IPS-15b (cell line): ENCODE results near the gene OVCH1.
"Not testable (repeated sequence)": the region's sequence is repeated elsewhere in the genome, so short reads cannot be mapped to it uniquely, and the experiment has no call there.

Experiments used
- H3K27me3 ChIP-seq: one replicate; pipeline ENCODE4 v1.6.1; 2013; ENCODE audit warnings: low read length; ENCODE audit not compliant: control insufficient read depth, insufficient read depth
- H3K36me3 ChIP-seq: one replicate; pipeline ENCODE4 v1.6.1; 2013; ENCODE audit warnings: low read length; ENCODE audit not compliant: control insufficient read depth, insufficient read depth
- H3K4me1 ChIP-seq: one replicate; pipeline ENCODE4 v1.6.1; 2013; ENCODE audit warnings: mild to moderate bottlenecking, low read length; ENCODE audit not compliant: control insufficient read depth, insufficient read depth
- H3K4me3 ChIP-seq: one replicate; pipeline ENCODE4 v1.5.1; 2013; ENCODE audit warnings: low read depth, low read length
- H3K9ac ChIP-seq: one replicate; pipeline ENCODE4 v1.6.1; 2013; ENCODE audit warnings: low read depth, mild to moderate bottlenecking, low read length
- H3K9me3 ChIP-seq: one replicate; pipeline ENCODE4 v1.6.1; 2013; ENCODE audit warnings: mild to moderate bottlenecking, low read length; ENCODE audit not compliant: control insufficient read depth, insufficient read depth

The OVCH1 gene

DNA sequence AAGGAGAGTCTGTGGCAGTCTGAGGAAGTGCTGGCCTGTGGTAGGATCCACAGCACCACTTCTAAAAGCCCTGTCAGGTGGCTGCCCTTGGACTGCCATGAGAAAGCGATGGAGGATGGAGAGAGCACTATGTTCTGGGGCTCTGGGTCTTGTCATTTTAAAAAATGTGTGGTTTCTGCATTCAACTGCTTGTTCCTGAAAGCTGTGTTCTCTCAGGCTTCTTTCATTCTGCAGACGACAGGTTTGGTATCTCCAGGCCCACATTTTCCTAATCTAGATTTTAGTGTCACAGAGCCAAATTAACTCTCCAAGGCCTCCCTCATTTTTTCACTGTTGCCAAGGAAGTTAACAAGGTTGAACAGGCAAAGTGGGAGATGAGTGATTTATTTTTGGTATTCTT, 10.5 kb downstream of the OVCH1 start:
- no peak overlapping the region for H3K9ac ChIP-seq
- H3K4me1 ChIP-seq = no peaks in the 10 kb centered on the region
- no peak overlapping the region for H3K4me3 ChIP-seq
- H3K36me3 ChIP-seq = no peaks in the 10 kb centered on the region
- H3K9me3 ChIP-seq = no peaks in the 10 kb centered on the region
- no peaks in the 10 kb centered on the region for H3K27me3 ChIP-seq

DNA sequence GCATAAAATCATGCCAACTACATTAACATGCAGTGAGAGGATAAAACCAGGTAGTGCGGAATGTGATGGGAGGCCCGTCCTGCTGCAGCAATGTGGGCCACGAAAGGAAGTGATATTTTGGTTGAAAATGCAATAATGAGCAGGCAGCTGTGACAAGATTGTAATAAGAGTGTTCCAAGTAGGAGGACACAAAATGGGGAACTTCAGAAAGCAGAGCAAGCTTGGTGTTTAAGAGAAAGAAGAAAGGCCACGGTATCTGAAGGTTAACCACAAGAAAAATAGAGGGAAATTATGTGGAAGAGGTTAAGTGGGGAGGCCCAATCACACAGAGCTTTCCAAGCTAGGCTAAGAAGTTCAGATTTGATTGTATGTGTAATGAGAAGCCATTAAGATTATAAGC, 34.3 kb downstream of the OVCH1 start:
- Histone ChIP-seq H3K4me1 (no peaks in the 10 kb centered on the region), H3K27me3 (no peaks in the 10 kb centered on the region), H3K9ac (no peak overlapping the region), H3K4me3 (no peak overlapping the region), H3K36me3 (no peaks in the 10 kb centered on the region), H3K9me3 (no peaks in the 10 kb centered on the region)

- Histone ChIP-seq H3K9ac (no peak overlapping the region), H3K9me3 (no peaks in the 10 kb centered on the region), H3K4me3 (no peak overlapping the region), H3K36me3 (no peaks in the 10 kb centered on the region), H3K4me1 (no peaks in the 10 kb centered on the region), H3K27me3 (no peaks in the 10 kb centered on the region)
Measured at GRCh38 chr12:29460082-29460481, 37.4 kb downstream of the OVCH1 start.

- Histone ChIP-seq H3K36me3 (no peaks in the 10 kb centered on the region), H3K4me3 (no peak overlapping the region), H3K9ac (no peak overlapping the region), H3K27me3 (no peaks in the 10 kb centered on the region), H3K4me1 (no peaks in the 10 kb centered on the region), H3K9me3 (no peaks in the 10 kb centered on the region)
Measured at GRCh38 chr12:29455087-29455486, 42.4 kb downstream of the OVCH1 start.

DNA sequence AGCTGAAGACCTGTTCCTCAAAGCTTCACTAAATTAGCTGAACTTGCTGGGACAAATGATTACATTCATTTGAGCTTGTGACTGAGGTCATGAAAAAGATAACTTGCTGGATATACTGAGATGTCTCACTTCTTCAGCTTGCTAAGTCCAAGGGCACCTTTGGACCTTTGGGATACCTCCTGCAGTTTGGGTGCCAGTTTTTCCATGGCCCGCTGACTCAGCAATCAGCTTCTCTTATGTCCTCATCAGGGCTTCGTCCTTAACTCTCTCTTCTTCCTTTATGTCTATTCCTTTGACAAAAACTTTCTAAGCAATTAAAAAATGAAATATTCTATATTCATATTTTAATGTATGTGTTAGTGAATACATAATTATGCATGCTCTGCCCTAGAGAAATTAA, 45.6 kb downstream of the OVCH1 start:
- no peaks in the 10 kb centered on the region for H3K27me3 ChIP-seq
- H3K4me3 ChIP-seq = no peak overlapping the region
- no peak overlapping the region for H3K9ac ChIP-seq
- H3K9me3 ChIP-seq = no peaks in the 10 kb centered on the region
- H3K36me3 ChIP-seq = no peaks in the 10 kb centered on the region
- no peaks in the 10 kb centered on the region for H3K4me1 ChIP-seq

GRCh38 chr12:29448157-29448556, 49.3 kb downstream of the OVCH1 start:
- Histone ChIP-seq H3K9ac (no peak overlapping the region), H3K4me3 (no peak overlapping the region), H3K36me3 (no peaks in the 10 kb centered on the region), H3K9me3 (no peaks in the 10 kb centered on the region), H3K27me3 (no peaks in the 10 kb centered on the region), H3K4me1 (no peaks in the 10 kb centered on the region)

DNA sequence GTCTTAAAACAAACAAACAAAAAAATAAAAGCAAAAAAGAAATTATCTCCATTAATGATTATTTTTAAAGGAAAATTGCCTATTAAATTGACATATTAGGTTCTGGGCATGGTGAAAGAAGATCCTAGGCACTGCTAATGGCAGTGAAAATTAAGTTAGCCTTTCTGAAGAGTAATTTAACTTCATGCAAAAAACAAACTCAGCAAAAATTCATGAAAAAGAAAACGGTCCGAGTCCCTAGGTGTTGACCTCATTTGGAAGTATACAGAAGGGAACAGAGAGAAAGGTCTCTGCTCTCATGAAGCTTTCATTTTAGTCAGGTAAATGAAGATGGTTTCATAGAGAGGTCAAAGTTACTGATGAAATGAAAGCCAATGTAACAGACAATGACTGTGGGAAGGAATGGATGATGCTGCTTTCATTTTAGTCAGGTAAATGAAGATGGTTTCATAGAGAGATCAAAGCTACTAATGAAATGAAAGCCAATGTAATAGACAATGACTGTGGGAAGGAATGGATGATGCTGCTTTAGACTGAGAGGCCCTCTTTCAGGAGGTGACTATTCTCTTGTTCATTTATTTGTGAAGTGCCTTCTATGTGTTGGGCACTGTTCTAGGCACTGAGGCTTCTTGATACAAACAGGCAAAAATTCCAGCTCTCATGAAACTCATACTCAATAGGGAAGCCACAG, 50.1 kb downstream of the OVCH1 start:
- no peak overlapping the region for H3K9ac ChIP-seq
- no peaks in the 10 kb centered on the region for H3K4me1 ChIP-seq
- no peaks in the 10 kb centered on the region for H3K9me3 ChIP-seq
- H3K36me3 ChIP-seq = no peaks in the 10 kb centered on the region
- H3K4me3 ChIP-seq = no peak overlapping the region
- H3K27me3 ChIP-seq = no peaks in the 10 kb centered on the region

DNA sequence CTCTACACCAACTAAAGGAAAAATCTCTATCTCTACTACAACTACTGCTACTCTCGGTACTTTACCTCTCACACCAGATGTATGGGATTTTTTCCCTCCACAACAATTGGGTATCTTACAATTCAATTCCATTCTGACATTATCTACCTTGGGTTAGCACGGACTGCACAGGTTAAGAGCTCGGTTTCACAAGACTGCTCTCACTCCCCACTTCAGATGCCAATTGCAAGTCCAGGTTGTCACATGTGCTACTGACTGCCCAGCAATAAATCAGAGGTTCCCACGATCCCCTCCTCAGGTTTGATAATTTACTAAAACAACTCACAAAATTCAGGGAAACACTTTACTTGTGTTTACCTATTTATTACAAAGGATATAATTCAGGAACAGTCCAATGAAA, 58.0 kb downstream of the OVCH1 start:
- no peaks in the 10 kb centered on the region for H3K4me1 ChIP-seq
- H3K9me3 ChIP-seq = no peaks in the 10 kb centered on the region
- no peak overlapping the region for H3K9ac ChIP-seq
- H3K4me3 ChIP-seq = no peak overlapping the region
- H3K36me3 ChIP-seq = no peaks in the 10 kb centered on the region
- H3K27me3 ChIP-seq = no peaks in the 10 kb centered on the region

- H3K27me3 ChIP-seq = no peaks in the 10 kb centered on the region
- H3K4me1 ChIP-seq = no peaks in the 10 kb centered on the region
- no peak overlapping the region for H3K4me3 ChIP-seq
- no peaks in the 10 kb centered on the region for H3K9me3 ChIP-seq
- no peak overlapping the region for H3K9ac ChIP-seq
- H3K36me3 ChIP-seq = no peaks in the 10 kb centered on the region
Measured at GRCh38 chr12:29438752-29439408, 58.6 kb downstream of the OVCH1 start.

- no peak overlapping the region for H3K9ac ChIP-seq
- no peaks in the 10 kb centered on the region for H3K27me3 ChIP-seq
- H3K4me1 ChIP-seq = no peaks in the 10 kb centered on the region
- no peaks in the 10 kb centered on the region for H3K36me3 ChIP-seq
- no peak overlapping the region for H3K4me3 ChIP-seq
- H3K9me3 ChIP-seq = no peaks in the 10 kb centered on the region
Measured at GRCh38 chr12:29437575-29437974, 59.9 kb downstream of the OVCH1 start.

- not testable (repeated sequence) for H3K27me3 ChIP-seq, H3K4me1 ChIP-seq, H3K4me3 ChIP-seq, H3K9ac ChIP-seq, H3K9me3 ChIP-seq, H3K36me3 ChIP-seq
Measured at GRCh38 chr12:29436815-29437214, 60.7 kb downstream of the OVCH1 start.

DNA sequence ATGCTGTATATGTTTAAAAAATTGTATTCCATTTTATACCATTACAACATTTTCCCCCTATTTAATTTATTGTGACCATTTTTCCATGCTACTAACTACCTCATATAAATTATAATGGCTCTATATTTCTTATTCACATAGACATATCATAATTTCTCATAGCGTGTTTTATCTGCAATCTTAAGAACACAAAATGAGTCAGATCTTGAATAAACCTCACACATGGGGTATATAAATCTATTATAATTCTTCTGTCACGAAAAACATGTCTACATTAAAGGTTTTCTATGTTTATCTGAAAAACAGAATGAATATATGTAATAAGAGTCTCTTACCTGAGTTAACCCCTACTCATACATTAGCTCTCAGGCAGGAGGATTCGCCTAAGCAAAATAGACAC, 66.0 kb downstream of the OVCH1 start:
- Histone ChIP-seq H3K27me3 (no peaks in the 10 kb centered on the region), H3K9me3 (no peaks in the 10 kb centered on the region), H3K4me1 (no peaks in the 10 kb centered on the region), H3K4me3 (no peak overlapping the region), H3K9ac (no peak overlapping the region), H3K36me3 (no peaks in the 10 kb centered on the region)
